Liver (tissue), 9 donors: ENCODE data around the gene MT3. TPM values are rescaled to one million over a fixed set of nuclear protein-coding genes. Genes with fewer than 3 reads are reported as not detected.

Experiments
- DNase-seq: peaks from one replicate; pipeline ENCODE4 v3.0.0-alpha.2; 2017; ENCODE audit warnings: low spot score
- H3K27ac ChIP-seq, 2 donors: one replicate each; pipeline ENCODE4 v1.7.0; 2013; ENCODE audit warnings: inconsistent platforms in 2 of 2, low read length in 2 of 2, control low read depth in 1 of 2, low read depth in 1 of 2, mild to moderate bottlenecking in 1 of 2
- H3K27me3 ChIP-seq, 4 donors: one replicate each; pipeline versions ENCODE4 v1.6.1 to v1.7.0; 2013; ENCODE audit warnings: low read length in 3 of 4, inconsistent platforms in 1 of 4, mild to moderate bottlenecking in 1 of 4, moderate library complexity in 1 of 4; ENCODE audit not compliant: control insufficient read depth in 4 of 4, insufficient read depth in 4 of 4
- H3K36me3 ChIP-seq, 4 donors: one replicate each; pipeline versions ENCODE4 v1.6.1 to v1.7.0; 2013; ENCODE audit warnings: low read length in 3 of 4, mild to moderate bottlenecking in 3 of 4, low read depth in 1 of 4, moderate library complexity in 1 of 4; ENCODE audit not compliant: control insufficient read depth in 4 of 4, insufficient read depth in 3 of 4
- H3K4me1 ChIP-seq, 4 donors: one replicate each; pipeline versions ENCODE4 v1.6.1 to v1.7.0; 2013; ENCODE audit warnings: low read length in 3 of 4, mild to moderate bottlenecking in 3 of 4, moderate library complexity in 1 of 4; ENCODE audit not compliant: control insufficient read depth in 4 of 4, insufficient read depth in 4 of 4
- H3K4me3 ChIP-seq, 3 donors: one replicate each; pipeline versions ENCODE4 v1.6.1 to v1.7.0; 2013; ENCODE audit warnings: low read length in 3 of 3, control low read depth in 1 of 3, low read depth in 1 of 3, mild to moderate bottlenecking in 1 of 3
- H3K9ac ChIP-seq, 2 donors: one replicate each; pipeline ENCODE4 v1.7.0; 2013; ENCODE audit warnings: low read length in 2 of 2, mild to moderate bottlenecking in 2 of 2, moderate library complexity in 2 of 2, control low read depth in 1 of 2, low read depth in 1 of 2
- H3K9me3 ChIP-seq, 4 donors: one replicate each; pipeline versions ENCODE4 v1.6.1 to v1.7.0; 2013; ENCODE audit warnings: low read length in 3 of 4; ENCODE audit not compliant: control insufficient read depth in 4 of 4
- EGR1 ChIP-seq, 2 donors: IDR thresholded peaks; 2 replicates each; pipeline ENCODE4 v1.6.1; 2016 to 2018; ENCODE audit warnings: antibody characterized with exemption in 2 of 2, low read depth in 2 of 2
- FOXA1 ChIP-seq: IDR thresholded peaks from 2 replicates; pipeline ENCODE4 v1.6.1; 2016; ENCODE audit warnings: antibody characterized with exemption
- FOXA2 ChIP-seq: IDR thresholded peaks from 2 replicates; pipeline ENCODE4 v1.6.1; 2016; ENCODE audit warnings: antibody characterized with exemption
- GABPA ChIP-seq, 2 donors: IDR thresholded peaks in 1 of 2; conservative IDR thresholded peaks in 1 of 2; 2 replicates each; pipeline ENCODE4 v1.6.1; 2016; ENCODE audit warnings: antibody characterized with exemption in 2 of 2, mild to moderate bottlenecking in 1 of 2, moderate library complexity in 1 of 2
- HNF4A ChIP-seq, 2 donors: conservative IDR thresholded peaks; 2 replicates each; pipeline ENCODE4 v1.6.1; 2016; ENCODE audit warnings: antibody characterized with exemption in 2 of 2, mild to moderate bottlenecking in 2 of 2
- HNF4G ChIP-seq: IDR thresholded peaks from 2 replicates; pipeline ENCODE4 v1.6.1; 2016; ENCODE audit warnings: antibody characterized with exemption
- JUND ChIP-seq, 2 donors: IDR thresholded peaks; 2 replicates each; pipeline ENCODE4 v1.6.1; 2016; ENCODE audit warnings: antibody characterized with exemption in 2 of 2
- NR2F2 ChIP-seq: IDR thresholded peaks from 2 replicates; pipeline ENCODE4 v1.6.1; 2016; ENCODE audit warnings: antibody characterized with exemption
- RAD21 ChIP-seq, 2 donors: IDR thresholded peaks; 2 replicates each; pipeline ENCODE4 v1.6.1; 2016; ENCODE audit warnings: antibody characterized with exemption in 2 of 2, mild to moderate bottlenecking in 2 of 2
- RXRA ChIP-seq, 2 donors: IDR thresholded peaks; 2 replicates each; pipeline ENCODE4 v1.6.1; 2017 to 2018; ENCODE audit warnings: antibody characterized with exemption in 2 of 2, mild to moderate bottlenecking in 1 of 2
- SP1 ChIP-seq: IDR thresholded peaks from 2 replicates; pipeline ENCODE4 v1.6.1; 2018; ENCODE audit warnings: antibody characterized with exemption, mild to moderate bottlenecking
- TAF1 ChIP-seq: conservative IDR thresholded peaks from 2 replicates; pipeline ENCODE4 v1.6.1; 2016; ENCODE audit warnings: antibody characterized with exemption, mild to moderate bottlenecking
- YY1 ChIP-seq: IDR thresholded peaks from 2 replicates; pipeline ENCODE4 v1.6.1; 2016; ENCODE audit warnings: antibody characterized with exemption, mild to moderate bottlenecking
- WGBS: extraction: QIAGEN DNeasy Blood & Tissue Kit; methylation state at CpG from one replicate; pipeline ENCODE4 v1.1.7; 2013; 5-methylcytosine and 5-hydroxymethylcytosine counted together
- polyA plus RNA-seq, 2 donors: library from polyadenylated mRNA; stranded (reverse) in 1 of 2; unstranded in 1 of 2; fragments of 200-250 nt in 1 of 2; fragments of >200 nt in 1 of 2; fragmentation: Nextera tagmentation in 1 of 2; extraction: Ambion mirVana in 1 of 2; gene quantifications; one replicate each; pipeline versions ENCODE4 v1.2.1 to v1.2.3, GENCODE V29; 2013 to 2015
- total RNA-seq, 2 donors: library from RNA; depleted of rRNA; stranded (reverse); fragments of >200 nt; gene quantifications; one replicate each; pipeline ENCODE4 v1.2.3, GENCODE V29; 2014
- TF ChIP-seq, protein P1 (sequence below): IDR thresholded peaks from 2 replicates; pipeline ENCODE4 v1.6.1; 2016; ENCODE audit warnings: antibody characterized with exemption
- TF ChIP-seq, protein P2 (sequence below): fragments of 150-350 bp; IDR thresholded peaks from 2 replicates; pipeline ENCODE4 v1.5.1; 2017; ENCODE audit warnings: improper control_type of control experiment, low read depth, low read length; ENCODE audit not compliant: missing input control
- TF ChIP-seq, protein P3 (sequence below): IDR thresholded peaks from 2 replicates; pipeline ENCODE4 v1.6.1; 2016; ENCODE audit warnings: antibody characterized with exemption
- TF ChIP-seq, protein P4 (sequence below): IDR thresholded peaks from 2 replicates; pipeline ENCODE4 v1.6.1; 2016; ENCODE audit warnings: antibody characterized with exemption
- TF ChIP-seq, protein P5 (sequence below): IDR thresholded peaks from 2 replicates; pipeline ENCODE4 v1.6.1; 2016; ENCODE audit warnings: antibody characterized with exemption, mild to moderate bottlenecking
- donor health status: healthy.
- donor health status: healthy.
- donor health status: healthy.
- donor health status: healthy.
- donor health status: healthy.

The MT3 gene
- total and polyA plus RNA-seq, 4 donors, result not detected

- Histone ChIP-seq H3K4me1 (peaks cover 2 to 13% (median 8%) of the 10 kb centered on the region in 4 donors), H3K9me3 (no peaks in the 10 kb centered on the region), H3K9ac (no peak overlapping the region), H3K36me3 (no peaks in the 10 kb centered on the region), H3K27ac (no peak overlapping the region), H3K4me3 (no peak overlapping the region), H3K27me3 (no peaks in the 10 kb centered on the region)
- TF ChIP-seq EGR1 (IDR thresholded peaks at IDR 0.05; ENCODE audit: low read depth in 2 of 2), result no peak
- TF ChIP-seq RAD21 (IDR thresholded peaks at IDR 0.05), result no peak
- TF ChIP-seq NR2F2, result no peak
- TF ChIP-seq FOXA1, result no peak
- TF ChIP-seq RXRA (IDR thresholded peaks at IDR 0.05), result no peak
- no peak for TF ChIP-seq SP1
- TF ChIP-seq, protein P1, sequence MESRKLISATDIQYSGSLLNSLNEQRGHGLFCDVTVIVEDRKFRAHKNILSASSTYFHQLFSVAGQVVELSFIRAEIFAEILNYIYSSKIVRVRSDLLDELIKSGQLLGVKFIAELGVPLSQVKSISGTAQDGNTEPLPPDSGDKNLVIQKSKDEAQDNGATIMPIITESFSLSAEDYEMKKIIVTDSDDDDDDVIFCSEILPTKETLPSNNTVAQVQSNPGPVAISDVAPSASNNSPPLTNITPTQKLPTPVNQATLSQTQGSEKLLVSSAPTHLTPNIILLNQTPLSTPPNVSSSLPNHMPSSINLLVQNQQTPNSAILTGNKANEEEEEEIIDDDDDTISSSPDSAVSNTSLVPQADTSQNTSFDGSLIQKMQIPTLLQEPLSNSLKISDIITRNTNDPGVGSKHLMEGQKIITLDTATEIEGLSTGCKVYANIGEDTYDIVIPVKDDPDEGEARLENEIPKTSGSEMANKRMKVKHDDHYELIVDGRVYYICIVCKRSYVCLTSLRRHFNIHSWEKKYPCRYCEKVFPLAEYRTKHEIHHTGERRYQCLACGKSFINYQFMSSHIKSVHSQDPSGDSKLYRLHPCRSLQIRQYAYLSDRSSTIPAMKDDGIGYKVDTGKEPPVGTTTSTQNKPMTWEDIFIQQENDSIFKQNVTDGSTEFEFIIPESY, result no peak
- TF ChIP-seq FOXA2, result no peak
- TF ChIP-seq, protein P2, sequence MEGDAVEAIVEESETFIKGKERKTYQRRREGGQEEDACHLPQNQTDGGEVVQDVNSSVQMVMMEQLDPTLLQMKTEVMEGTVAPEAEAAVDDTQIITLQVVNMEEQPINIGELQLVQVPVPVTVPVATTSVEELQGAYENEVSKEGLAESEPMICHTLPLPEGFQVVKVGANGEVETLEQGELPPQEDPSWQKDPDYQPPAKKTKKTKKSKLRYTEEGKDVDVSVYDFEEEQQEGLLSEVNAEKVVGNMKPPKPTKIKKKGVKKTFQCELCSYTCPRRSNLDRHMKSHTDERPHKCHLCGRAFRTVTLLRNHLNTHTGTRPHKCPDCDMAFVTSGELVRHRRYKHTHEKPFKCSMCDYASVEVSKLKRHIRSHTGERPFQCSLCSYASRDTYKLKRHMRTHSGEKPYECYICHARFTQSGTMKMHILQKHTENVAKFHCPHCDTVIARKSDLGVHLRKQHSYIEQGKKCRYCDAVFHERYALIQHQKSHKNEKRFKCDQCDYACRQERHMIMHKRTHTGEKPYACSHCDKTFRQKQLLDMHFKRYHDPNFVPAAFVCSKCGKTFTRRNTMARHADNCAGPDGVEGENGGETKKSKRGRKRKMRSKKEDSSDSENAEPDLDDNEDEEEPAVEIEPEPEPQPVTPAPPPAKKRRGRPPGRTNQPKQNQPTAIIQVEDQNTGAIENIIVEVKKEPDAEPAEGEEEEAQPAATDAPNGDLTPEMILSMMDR, result no peak
- no peak for TF ChIP-seq YY1
- no peak for TF ChIP-seq TAF1
- no peak for TF ChIP-seq GABPA (IDR thresholded peaks at IDR 0.05 in 1 of 2, conservative IDR thresholded peaks at IDR 0.05 in 1 of 2)
- TF ChIP-seq, protein P3, sequence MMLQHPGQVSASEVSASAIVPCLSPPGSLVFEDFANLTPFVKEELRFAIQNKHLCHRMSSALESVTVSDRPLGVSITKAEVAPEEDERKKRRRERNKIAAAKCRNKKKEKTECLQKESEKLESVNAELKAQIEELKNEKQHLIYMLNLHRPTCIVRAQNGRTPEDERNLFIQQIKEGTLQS, result no peak
- TF ChIP-seq, protein P4, sequence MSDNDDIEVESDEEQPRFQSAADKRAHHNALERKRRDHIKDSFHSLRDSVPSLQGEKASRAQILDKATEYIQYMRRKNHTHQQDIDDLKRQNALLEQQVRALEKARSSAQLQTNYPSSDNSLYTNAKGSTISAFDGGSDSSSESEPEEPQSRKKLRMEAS, result no peak
- no peak for TF ChIP-seq HNF4G
- no peak for TF ChIP-seq JUND (IDR thresholded peaks at IDR 0.05)
- DNase-seq, result no peak
- WGBS, result 80% methylated on average over 9 of the region's 9 CpGs
Observed at GRCh38 chr16:56601325-56601724, 12.0 kb downstream of the MT3 start.

DNA sequence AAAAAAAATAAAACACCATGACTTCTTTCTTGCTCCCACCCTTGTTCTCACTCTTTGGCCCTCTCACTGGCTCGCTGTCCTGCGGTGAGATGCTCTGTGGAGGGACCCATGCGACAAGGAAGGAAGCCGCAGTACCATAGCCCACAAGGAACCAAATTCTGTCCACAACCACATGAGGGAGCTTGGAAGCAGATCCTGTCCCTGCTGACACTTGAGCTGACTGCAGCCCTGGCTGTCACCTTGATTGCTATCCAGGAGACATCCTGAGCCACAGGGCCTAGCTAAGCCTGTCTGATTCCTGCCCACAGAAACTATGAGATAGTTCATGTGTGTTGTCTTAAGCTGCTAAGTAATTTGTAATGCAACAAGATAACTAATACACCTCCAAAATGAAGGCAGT is 14.3 kb downstream of the MT3 start:
- TF ChIP-seq YY1 (no peak), RXRA (IDR thresholded peaks at IDR 0.05) (peak in 1 of 2 donors; percentile 30), SP1 (no peak), GABPA (IDR thresholded peaks at IDR 0.05 in 1 of 2, conservative IDR thresholded peaks at IDR 0.05 in 1 of 2) (no peak), FOXA1 (no peak), TAF1 (no peak), RAD21 (IDR thresholded peaks at IDR 0.05) (peak; percentile 84 to 86), FOXA2 (no peak), NR2F2 (no peak), HNF4G (no peak), JUND (IDR thresholded peaks at IDR 0.05) (no peak), HNF4A (conservative IDR thresholded peaks at IDR 0.05) (no peak)
- TF ChIP-seq, protein P1, result no peak
- TF ChIP-seq, protein P2, result peak; percentile 59
- TF ChIP-seq, protein P3, result no peak
- TF ChIP-seq, protein P4, result no peak
- TF ChIP-seq, protein P5, sequence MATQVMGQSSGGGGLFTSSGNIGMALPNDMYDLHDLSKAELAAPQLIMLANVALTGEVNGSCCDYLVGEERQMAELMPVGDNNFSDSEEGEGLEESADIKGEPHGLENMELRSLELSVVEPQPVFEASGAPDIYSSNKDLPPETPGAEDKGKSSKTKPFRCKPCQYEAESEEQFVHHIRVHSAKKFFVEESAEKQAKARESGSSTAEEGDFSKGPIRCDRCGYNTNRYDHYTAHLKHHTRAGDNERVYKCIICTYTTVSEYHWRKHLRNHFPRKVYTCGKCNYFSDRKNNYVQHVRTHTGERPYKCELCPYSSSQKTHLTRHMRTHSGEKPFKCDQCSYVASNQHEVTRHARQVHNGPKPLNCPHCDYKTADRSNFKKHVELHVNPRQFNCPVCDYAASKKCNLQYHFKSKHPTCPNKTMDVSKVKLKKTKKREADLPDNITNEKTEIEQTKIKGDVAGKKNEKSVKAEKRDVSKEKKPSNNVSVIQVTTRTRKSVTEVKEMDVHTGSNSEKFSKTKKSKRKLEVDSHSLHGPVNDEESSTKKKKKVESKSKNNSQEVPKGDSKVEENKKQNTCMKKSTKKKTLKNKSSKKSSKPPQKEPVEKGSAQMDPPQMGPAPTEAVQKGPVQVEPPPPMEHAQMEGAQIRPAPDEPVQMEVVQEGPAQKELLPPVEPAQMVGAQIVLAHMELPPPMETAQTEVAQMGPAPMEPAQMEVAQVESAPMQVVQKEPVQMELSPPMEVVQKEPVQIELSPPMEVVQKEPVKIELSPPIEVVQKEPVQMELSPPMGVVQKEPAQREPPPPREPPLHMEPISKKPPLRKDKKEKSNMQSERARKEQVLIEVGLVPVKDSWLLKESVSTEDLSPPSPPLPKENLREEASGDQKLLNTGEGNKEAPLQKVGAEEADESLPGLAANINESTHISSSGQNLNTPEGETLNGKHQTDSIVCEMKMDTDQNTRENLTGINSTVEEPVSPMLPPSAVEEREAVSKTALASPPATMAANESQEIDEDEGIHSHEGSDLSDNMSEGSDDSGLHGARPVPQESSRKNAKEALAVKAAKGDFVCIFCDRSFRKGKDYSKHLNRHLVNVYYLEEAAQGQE, result no peak
- Histone ChIP-seq H3K4me3 (no peak overlapping the region), H3K27ac (no peak overlapping the region), H3K4me1 (peaks cover 4 to 27% (median 8%) of the 10 kb centered on the region in 4 donors), H3K9me3 (no peaks in the 10 kb centered on the region), H3K36me3 (no peaks in the 10 kb centered on the region), H3K27me3 (no peaks in the 10 kb centered on the region), H3K9ac (no peak overlapping the region)
- WGBS, result 46% methylated on average over 4 of the region's 4 CpGs
- DNase-seq, result no peak
